GM23248 (cell line): ENCODE results near the gene KIFAP3. TPM values are rescaled to one million over a fixed set of nuclear protein-coding genes. Genes with fewer than 3 reads are reported as not detected.

ENCODE experiments used
- DNase-seq: peaks from one replicate; pipeline ENCODE4 v3.0.0-alpha.2; 2015
- H2AFZ ChIP-seq: fragments of 200-600 bp; sonication (generic); 2 replicates; pipeline ENCODE4 v1.6.1; 2016; ENCODE audit warnings: antibody characterized with exemption
- H3F3A ChIP-seq: fragments of 200-600 bp; sonication (generic); 2 replicates; pipeline ENCODE4 v1.6.1; 2016; ENCODE audit warnings: mild to moderate bottlenecking, antibody characterized with exemption, mixed run types; ENCODE audit not compliant: insufficient read depth
- H3K27ac ChIP-seq: fragments of 200-600 bp; sonication (generic); 2 replicates; pipeline ENCODE4 v1.5.1; 2016; ENCODE audit warnings: mild to moderate bottlenecking
- H3K27me3 ChIP-seq: fragments of 200-600 bp; sonication (generic); replicated peaks from 2 replicates; pipeline ENCODE4 v1.6.1; 2016; ENCODE audit warnings: mild to moderate bottlenecking; ENCODE audit not compliant: insufficient read depth
- H3K36me3 ChIP-seq: fragments of 200-600 bp; sonication (generic); 2 replicates; pipeline ENCODE4 v1.6.1; 2016; ENCODE audit warnings: low read depth, mild to moderate bottlenecking
- H3K4me1 ChIP-seq: fragments of 200-600 bp; sonication (generic); 2 replicates; pipeline ENCODE4 v1.6.1; 2016; ENCODE audit warnings: mild to moderate bottlenecking; ENCODE audit not compliant: insufficient read depth
- H3K4me2 ChIP-seq: fragments of 200-600 bp; sonication (generic); one replicate; pipeline ENCODE4 v1.6.1; 2016; ENCODE audit warnings: mild to moderate bottlenecking; ENCODE audit not compliant: unreplicated experiment
- H3K4me3 ChIP-seq: fragments of 200-600 bp; sonication (generic); 2 replicates; pipeline ENCODE4 v1.5.1; 2016; ENCODE audit warnings: mild to moderate bottlenecking
- H3K79me2 ChIP-seq: fragments of 200-600 bp; sonication (generic); 2 replicates; pipeline ENCODE4 v1.6.1; 2016; ENCODE audit warnings: mild to moderate bottlenecking; ENCODE audit not compliant: insufficient read depth
- H3K9ac ChIP-seq: fragments of 200-600 bp; sonication (generic); 2 replicates; pipeline ENCODE4 v1.6.1; 2016; ENCODE audit warnings: mild to moderate bottlenecking
- H3K9me2 ChIP-seq: fragments of 200-600 bp; sonication (generic); 2 replicates; pipeline ENCODE4 v1.6.1; 2016; ENCODE audit warnings: mixed run types, mild to moderate bottlenecking, moderate library complexity; ENCODE audit not compliant: insufficient read depth
- H3K9me3 ChIP-seq: fragments of 200-600 bp; sonication (generic); one replicate; pipeline ENCODE4 v1.6.1; 2017; ENCODE audit warnings: low read depth
- H4K20me1 ChIP-seq: fragments of 200-600 bp; sonication (generic); 2 replicates; pipeline ENCODE4 v1.6.0; 2016; ENCODE audit not compliant: insufficient read depth
- EZH2 ChIP-seq: fragments of 200-600 bp; sonication (generic); IDR thresholded peaks from 2 replicates; pipeline ENCODE4 v1.6.1; 2018; ENCODE audit warnings: antibody characterized with exemption, mild to moderate bottlenecking; ENCODE audit not compliant: insufficient read depth, poor library complexity, severe bottlenecking
- EZH2phosphoT487 ChIP-seq: fragments of 200-600 bp; sonication (generic); IDR thresholded peaks from 2 replicates; pipeline ENCODE4 v1.6.1; 2018; ENCODE audit warnings: antibody characterized with exemption, moderate library complexity, mild to moderate bottlenecking, low read depth; ENCODE audit not compliant: insufficient read depth
- WGBS, 2 experiments: methylation state at CpG; one replicate each; pipeline ENCODE4 v1.1.6; 2015 to 2017; ENCODE audit warnings: low lambda C conversion rate in 2 of 2, low coverage in 1 of 2; ENCODE audit errors: missing lambda C conversion rate in 2 of 2; 5-methylcytosine and 5-hydroxymethylcytosine counted together
- in situ Hi-C: fragments of 300-500 bp; cut with MboI; formaldehyde crosslinking; loops from 2 replicates; pipeline ENCODE4 v1.15.0; 2020
- polyA plus RNA-seq: library from polyadenylated mRNA; unstranded; fragments of >200 nt; fragmentation: Nextera tagmentation; extraction: Ambion mirVana; gene quantifications from 2 replicates; pipeline ENCODE4 v1.2.1, GENCODE V29; 2016
- total RNA-seq: library from RNA; depleted of rRNA; stranded (reverse); fragments of >200 nt; shearing (Covaris generic); gene quantifications from 2 replicates; pipeline ENCODE4 v1.2.3, GENCODE V29; 2014

The KIFAP3 gene
- total and polyA plus RNA-seq, 2 experiments from 2014 or later: 23.1 to 30.7 TPM

DNA sequence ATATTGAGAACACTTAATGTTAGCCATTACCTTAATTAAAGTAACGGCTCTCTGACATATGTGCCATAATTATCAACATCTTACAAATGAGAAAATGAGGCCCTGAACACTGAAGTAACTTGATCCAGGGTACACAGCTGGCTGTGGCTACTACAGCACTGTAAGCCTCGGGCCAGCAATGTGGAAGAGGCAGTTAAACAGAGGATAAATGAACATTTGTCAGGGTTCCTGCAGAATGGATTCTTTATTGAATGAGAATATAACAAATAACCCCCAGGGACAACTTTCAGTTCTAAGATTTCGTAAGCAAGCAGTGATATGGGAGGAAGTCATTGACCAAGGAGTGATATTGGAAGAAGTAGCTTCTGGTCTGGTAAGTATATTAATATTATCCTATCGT, 110.3 kb downstream of the KIFAP3 start:
- Histone ChIP-seq H3F3A (no peaks in the 10 kb centered on the region), H4K20me1 (no peaks in the 10 kb centered on the region), H3K9ac (no peak overlapping the region), H2AFZ (no peak overlapping the region), H3K27me3 (no peaks in the 10 kb centered on the region), H3K4me1 (no peaks in the 10 kb centered on the region), H3K27ac (no peak overlapping the region), H3K4me2 (no peak overlapping the region), H3K36me3 (no peaks in the 10 kb centered on the region; the same call in 1 of the 2 replicates), H3K9me3 (no peaks in the 10 kb centered on the region), H3K79me2 (no peaks in the 10 kb centered on the region), H3K9me2 (no peaks in the 10 kb centered on the region), H3K4me3 (no peak overlapping the region)
- in situ Hi-C loops: no loop called here
- WGBS, 2 experiments: 97 to 99% methylated on average over 4 of the region's 4 CpGs
- TF ChIP-seq EZH2phosphoT487 (no peak), EZH2 (no peak)
- no peak for DNase-seq

DNA sequence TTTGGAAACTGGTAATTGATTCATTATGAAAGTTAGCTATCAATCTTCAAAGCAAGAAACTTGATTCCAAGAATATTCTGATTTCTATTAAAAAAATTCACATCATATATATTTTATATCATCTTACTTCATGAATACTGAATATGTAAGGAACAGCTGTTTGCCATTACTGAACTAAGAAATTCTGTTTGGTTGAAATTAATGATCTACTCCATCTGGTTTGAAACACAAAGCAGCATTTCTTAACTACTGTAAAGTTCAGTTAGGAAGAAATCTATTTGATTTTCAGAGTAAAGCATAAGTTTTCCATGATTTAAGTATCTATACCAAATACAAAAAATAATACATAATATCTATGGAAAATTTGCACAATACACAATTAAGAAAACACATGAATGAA, 114.8 kb downstream of the KIFAP3 start:
- no peak for TF ChIP-seq EZH2
- TF ChIP-seq EZH2phosphoT487: no peak
- Histone ChIP-seq H3K9me3 (no peaks in the 10 kb centered on the region), H2AFZ (no peak overlapping the region), H3K4me1 (no peaks in the 10 kb centered on the region), H3F3A (no peaks in the 10 kb centered on the region), H3K9ac (no peak overlapping the region), H3K9me2 (no peaks in the 10 kb centered on the region), H3K4me2 (no peak overlapping the region), H3K36me3 (no peaks in the 10 kb centered on the region; the same call in 1 of the 2 replicates), H3K79me2 (no peaks in the 10 kb centered on the region), H3K4me3 (no peak overlapping the region), H3K27me3 (no peaks in the 10 kb centered on the region), H3K27ac (no peak overlapping the region), H4K20me1 (no peaks in the 10 kb centered on the region)
- DNase-seq: no peak
- in situ Hi-C loops: no loop called here

DNA sequence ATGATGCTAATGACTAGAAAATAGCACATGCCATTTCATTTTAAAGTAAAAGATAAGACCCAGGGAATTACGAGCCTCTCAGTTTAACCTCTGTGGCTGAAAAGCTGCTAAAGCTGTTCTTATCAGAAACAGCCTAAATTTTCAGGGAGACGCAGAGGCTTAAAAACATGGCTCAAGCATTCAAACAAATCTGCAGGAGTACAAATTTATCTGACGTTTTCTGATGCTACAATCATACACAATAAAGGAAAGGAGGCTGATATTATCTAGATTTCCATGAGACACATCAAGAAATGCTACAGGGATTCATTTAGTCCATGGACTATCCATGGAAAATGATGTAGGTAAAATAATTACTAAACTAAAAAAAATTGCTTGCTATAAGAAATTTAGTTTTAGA, 115.5 kb downstream of the KIFAP3 start:
- DNase-seq: no peak
- H3K4me1 ChIP-seq: no peaks in the 10 kb centered on the region
- no peak overlapping the region for H3K9ac ChIP-seq
- H2AFZ ChIP-seq: no peak overlapping the region
- 94 to 97% methylated on average over 3 of the region's 3 CpGs for WGBS, 2 experiments
- H3K9me2 ChIP-seq: no peaks in the 10 kb centered on the region
- no peaks in the 10 kb centered on the region for H3K9me3 ChIP-seq
- H3K4me3 ChIP-seq: no peak overlapping the region
- no peaks in the 10 kb centered on the region for H3K27me3 ChIP-seq
- no peaks in the 10 kb centered on the region for H3K79me2 ChIP-seq
- H3K4me2 ChIP-seq: no peak overlapping the region
- H4K20me1 ChIP-seq: no peaks in the 10 kb centered on the region
- H3F3A ChIP-seq: no peaks in the 10 kb centered on the region
- no peak for TF ChIP-seq EZH2phosphoT487
- TF ChIP-seq EZH2: no peak
- H3K36me3 ChIP-seq: no peaks in the 10 kb centered on the region; the same call in 1 of the 2 replicates
- in situ Hi-C loops: no loop called here
- no peak overlapping the region for H3K27ac ChIP-seq

DNA sequence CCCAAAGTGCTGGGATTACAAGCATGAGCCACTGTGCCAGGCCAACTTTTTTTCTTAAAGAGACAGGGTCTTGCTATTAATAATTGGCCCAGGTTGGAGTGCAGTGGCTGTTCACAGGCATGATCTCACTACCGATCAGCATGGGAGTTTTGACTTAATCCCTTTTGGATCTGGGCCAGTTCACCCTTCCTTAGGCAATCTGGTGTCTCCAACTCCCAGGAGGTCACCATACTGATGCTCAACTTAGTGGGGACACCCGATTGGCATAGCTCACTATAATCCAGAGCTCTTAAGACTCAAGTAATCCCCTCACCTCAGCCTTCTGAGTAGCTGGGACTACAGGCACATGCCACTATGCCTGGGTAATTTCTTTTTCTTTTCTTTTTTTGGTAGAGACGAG, 116.6 kb downstream of the KIFAP3 start:
- no peak for DNase-seq
- no peak overlapping the region for H3K27ac ChIP-seq
- TF ChIP-seq EZH2phosphoT487 (no peak), EZH2 (no peak)
- H3K4me2 ChIP-seq: no peak overlapping the region
- 83 to 86% methylated on average over 3 of the region's 3 CpGs for WGBS, 2 experiments
- no peaks in the 10 kb centered on the region for H3K9me2 ChIP-seq
- H3K79me2 ChIP-seq: no peaks in the 10 kb centered on the region
- H3K9ac ChIP-seq: no peak overlapping the region
- H4K20me1 ChIP-seq: no peaks in the 10 kb centered on the region
- peaks cover 3% of the 10 kb centered on the region; the same call in 1 of the 2 replicates for H3K36me3 ChIP-seq
- in situ Hi-C loops: no loop called here
- no peak overlapping the region for H3K4me3 ChIP-seq
- no peak overlapping the region for H2AFZ ChIP-seq
- no peaks in the 10 kb centered on the region for H3K9me3 ChIP-seq
- H3K4me1 ChIP-seq: no peaks in the 10 kb centered on the region
- H3K27me3 ChIP-seq: no peaks in the 10 kb centered on the region
- H3F3A ChIP-seq: no peaks in the 10 kb centered on the region

DNA sequence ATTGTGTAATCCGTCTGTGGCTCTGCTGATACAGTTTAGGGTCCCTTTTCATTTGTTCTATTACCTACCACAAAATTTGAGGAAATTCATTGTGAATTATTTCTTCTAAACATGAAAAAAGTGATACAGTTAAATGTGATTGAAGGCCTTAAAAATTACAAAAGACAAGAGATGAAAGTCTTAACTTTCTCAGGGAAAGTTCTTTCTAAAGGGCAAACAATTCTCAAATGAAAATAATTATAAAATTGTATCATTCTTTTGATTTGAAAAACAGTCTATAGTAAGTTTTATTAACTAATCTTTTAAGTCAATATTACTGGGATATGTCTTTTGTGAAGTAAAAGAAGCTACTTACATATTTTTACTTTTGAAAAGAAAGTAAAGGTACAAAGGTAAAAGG, 123.4 kb downstream of the KIFAP3 start:
- no peaks in the 10 kb centered on the region for H4K20me1 ChIP-seq

More for the DNA sequence above, 123.4 kb downstream of the KIFAP3 start:
- H3K27me3 ChIP-seq: no peaks in the 10 kb centered on the region
- no peaks in the 10 kb centered on the region for H3K9me2 ChIP-seq
- no peak overlapping the region for H3K4me2 ChIP-seq
- H3K9me3 ChIP-seq: no peaks in the 10 kb centered on the region
- 50 to 64% methylated on average over 1 of the region's 1 CpG for WGBS, 2 experiments
- no peaks in the 10 kb centered on the region for H3F3A ChIP-seq
- no peak for DNase-seq
- H3K27ac ChIP-seq: no peak overlapping the region
- H3K4me1 ChIP-seq: no peaks in the 10 kb centered on the region
- H3K79me2 ChIP-seq: no peaks in the 10 kb centered on the region
- TF ChIP-seq EZH2phosphoT487: no peak
- no peak for TF ChIP-seq EZH2
- peaks cover 3% of the 10 kb centered on the region; the same call in 1 of the 2 replicates for H3K36me3 ChIP-seq
- H2AFZ ChIP-seq: no peak overlapping the region
- H3K4me3 ChIP-seq: no peak overlapping the region
- no peak overlapping the region for H3K9ac ChIP-seq
- in situ Hi-C loops: no loop called here
